HG03565 (cell line): ENCODE results near the gene PREX1.

Experiments
- ATAC-seq: cut with Tn5 transposase; IDR thresholded peaks from one replicate; pipeline ENCODE4 v1.9.1; 2021; ENCODE audit warnings: mild to moderate bottlenecking, moderate library complexity; ENCODE audit not compliant: unreplicated experiment

The PREX1 gene

GRCh38 chr20:48642105-48642880 is 185.5 kb downstream of the PREX1 start:
- no peak for ATAC-seq

DNA sequence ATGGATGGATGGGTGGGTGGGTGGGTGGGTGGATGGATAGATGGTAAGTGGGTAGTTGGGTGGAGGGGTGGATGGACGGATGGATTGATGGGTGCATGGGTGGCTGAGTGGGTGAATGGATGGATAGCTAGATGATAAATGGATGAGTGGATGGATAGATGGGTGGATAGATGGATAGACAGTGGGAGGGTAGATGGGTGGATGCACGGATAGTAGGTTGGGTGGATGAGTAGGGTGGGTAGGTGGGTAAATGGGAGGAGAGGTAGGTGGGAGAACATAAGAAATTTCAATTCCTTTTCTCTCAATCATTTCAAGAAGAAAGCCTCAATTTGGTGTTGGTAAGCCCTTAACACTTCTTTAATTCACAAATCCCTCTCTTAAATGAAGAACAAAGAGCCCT is 186.9 kb downstream of the PREX1 start:
- ATAC-seq = no peak

- no peak for ATAC-seq
These were observed 187.9 kb downstream of the PREX1 start for GRCh38 chr20:48639899-48640298.

DNA sequence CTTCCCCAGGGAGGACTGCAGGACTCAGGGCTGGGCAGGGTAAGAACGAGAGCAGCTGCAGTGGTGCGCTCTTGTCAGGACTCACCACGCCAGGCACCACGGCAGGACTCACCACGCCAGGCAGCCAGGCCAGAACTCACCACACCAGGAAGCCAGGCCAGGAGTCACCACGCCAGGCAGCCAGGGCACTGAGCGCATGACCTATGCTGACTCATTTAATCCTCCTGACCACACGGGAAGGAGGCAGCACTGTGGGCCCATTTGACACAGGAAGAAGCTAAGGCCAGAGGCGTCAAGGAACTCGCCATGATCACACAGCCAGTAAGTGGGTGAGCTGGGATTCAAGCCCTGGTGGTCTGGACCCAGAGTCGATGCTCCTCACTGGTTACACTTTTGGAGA is 189.3 kb downstream of the PREX1 start:
- ATAC-seq = no peak

- ATAC-seq = no peak
These were observed 190.3 kb downstream of the PREX1 start for GRCh38 chr20:48637461-48637860.

DNA sequence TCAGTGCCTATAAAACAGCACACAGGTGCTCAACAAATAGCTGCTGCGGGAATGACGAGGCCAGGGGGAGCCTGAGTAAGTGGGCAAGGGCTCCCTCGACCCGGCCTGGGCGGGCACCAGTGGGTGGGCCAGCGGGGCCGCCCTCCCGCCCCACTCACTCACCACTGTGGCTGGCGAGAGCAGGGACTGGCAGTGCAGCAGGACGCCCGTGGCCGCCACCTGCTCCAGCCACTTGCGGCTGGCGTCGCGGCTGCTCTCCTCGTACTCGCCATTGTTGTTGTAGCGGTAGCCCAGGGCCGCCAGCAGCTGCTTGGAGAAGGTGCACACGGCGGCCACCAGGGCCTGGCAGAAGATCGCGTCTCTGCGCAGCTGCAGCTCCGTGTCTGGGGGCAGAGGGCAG is 191.5 kb downstream of the PREX1 start:
- ATAC-seq = no peak

- no peak for ATAC-seq
These were observed 192.0 kb downstream of the PREX1 start for GRCh38 chr20:48635791-48636267.

DNA sequence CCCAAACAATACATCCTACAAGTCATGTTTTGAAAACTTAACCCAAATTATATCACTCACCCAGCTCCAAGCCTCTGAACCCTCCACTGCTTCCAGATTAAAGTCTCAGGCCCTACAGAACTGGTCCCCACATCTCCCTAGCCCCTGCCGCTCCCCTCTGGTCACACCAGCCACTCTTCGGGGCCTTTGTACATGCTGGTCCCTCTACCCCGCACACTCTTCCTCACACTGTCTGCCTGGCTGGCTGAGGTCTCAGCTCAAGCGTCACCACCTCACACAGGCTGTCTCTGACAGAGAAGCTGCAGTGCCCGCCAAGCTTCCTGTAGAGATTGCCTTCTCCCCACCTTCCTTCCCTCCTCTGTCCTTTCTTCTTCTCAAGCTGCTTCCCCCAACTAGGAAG is 192.4 kb downstream of the PREX1 start:
- no peak for ATAC-seq

DNA sequence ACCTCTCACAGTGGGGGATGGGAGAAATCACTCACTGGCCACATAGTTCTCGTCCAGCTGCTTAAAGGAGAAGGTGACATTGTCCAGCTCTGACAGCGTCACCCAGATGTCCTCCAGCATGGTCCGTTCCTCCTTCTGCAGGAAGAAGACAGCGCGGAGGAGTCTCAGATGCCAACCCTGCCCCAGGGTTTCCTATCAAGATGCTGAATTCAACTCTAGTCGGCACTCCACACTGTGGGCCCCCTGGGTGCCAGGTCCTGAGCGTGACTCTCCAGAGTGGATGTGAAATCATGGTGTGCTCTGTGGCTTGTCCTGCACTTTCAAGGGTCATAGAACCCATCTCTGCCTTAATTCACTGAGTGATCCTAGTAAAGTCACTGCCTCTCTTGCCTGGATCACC is 193.2 kb downstream of the PREX1 start:
- ATAC-seq = no peak

- no peak for ATAC-seq
These were observed 194.1 kb downstream of the PREX1 start for GRCh38 chr20:48633620-48634257.

DNA sequence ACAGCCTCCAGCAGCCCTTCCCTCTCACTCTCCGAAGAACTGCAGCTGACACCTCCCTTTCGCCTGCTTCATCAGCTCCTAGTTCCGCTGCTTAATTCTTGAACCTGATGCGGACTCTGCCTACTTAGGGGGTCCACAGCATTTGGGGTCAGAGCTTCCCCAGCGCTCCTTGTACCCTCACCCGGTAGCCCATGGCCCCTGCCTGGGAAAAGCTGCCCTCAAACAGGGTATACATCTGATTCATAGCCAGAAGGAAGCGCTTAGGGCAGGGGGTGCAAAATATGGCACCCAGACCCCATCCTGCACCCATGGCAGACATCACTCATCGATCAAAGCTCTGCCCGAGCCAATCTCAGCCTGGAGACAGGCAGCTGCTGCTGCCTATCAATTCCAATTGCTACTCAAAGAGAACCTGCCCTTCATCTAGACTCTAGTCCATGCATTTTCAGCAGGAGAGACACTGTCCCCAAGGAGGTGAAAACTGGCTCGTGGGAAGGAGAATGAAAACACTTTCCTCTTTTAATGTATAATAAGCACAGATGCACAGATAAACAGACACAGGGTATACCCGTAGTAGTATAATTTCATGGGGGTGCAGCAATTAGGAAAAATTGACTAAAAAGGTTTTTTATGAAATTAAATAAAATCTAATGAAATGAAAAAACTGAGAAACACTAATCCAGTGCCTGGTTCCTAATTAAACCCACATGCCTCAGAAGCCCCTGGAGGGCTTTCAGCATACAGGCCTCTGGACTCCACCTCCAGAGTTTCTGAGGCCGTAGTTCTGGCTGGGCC is 194.8 kb downstream of the PREX1 start:
- no peak for ATAC-seq

DNA sequence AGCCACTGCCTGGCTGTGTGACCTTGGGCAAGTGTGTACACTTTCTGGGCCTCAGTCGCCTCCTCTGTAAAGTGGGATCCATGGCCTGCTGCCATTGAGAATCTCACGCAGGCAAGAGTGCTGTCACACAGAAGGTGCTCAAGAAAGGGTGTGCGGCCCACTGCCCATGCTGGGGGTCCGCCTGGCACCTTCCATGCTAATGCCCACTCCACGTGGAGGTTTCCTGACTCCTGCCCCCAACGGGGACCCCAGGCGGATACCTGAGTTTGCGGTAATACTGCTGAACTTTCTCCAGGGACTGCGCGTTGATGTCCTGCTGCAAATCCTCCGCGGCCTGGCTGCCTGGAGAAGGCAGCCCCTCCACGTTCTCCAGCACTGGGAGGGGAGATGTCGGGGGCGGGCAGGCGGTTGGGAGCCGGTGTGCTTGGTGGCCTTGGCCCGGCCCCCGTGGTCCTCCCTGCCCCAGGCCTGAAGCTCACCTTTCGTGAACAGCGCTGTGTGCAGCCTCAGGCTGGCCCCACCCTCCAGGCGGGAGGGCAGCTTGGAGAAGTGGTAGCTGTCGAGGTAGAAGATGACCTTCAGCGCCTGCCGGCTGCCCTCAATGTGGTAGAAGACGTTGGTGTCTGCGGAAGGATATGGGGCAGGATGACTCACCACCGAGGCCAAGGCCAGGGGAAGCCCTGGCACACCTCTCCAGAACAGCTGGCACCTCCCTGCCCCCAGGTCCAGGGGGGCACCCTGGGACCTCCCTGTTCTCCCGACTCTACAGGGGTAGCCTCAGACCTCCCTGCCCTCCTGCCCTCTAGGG is 195.6 kb downstream of the PREX1 start:
- ATAC-seq = no peak

DNA sequence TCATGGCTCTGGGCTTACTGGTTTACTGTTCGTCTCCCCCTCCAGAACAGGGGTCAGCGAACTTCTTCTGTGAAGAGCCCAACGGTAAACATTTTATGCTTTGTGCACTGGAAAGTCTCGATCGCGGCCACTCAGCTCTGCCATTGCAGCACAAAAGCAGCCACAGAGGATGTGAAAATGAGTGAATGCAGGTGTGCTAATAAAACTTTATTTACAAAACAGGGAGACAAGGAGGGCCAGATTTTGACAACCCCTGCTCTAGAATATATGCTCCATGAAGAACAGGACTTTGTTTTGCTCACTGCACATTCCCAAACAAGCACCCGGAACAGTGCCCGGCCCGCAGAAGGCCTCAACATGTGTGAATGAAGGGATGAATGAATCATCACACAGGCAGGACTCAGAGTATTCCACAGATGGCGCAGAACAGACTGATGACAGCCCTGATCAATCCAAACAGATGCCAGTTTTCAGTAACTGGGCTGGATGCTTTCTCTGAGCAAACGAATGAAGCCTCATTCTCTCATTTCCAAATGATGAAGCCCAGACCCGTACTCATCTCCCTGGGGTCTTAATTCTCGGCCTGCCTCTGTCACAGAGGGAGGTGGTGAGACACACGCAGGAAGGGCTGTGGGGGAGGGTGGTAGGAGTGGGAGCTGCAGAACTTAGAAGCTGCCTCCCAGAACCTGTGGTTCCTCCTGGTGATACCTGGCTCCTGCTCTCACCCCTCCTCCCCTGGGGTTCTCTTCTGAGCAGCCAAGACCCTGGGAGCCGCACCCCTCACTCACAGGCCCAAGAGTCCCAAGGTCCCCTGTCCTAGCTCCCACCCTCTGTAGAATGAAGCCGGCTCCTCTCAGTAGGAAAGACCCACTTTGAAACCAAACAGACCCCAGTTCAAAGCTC is 196.4 kb downstream of the PREX1 start:
- ATAC-seq = no peak

- no peak for ATAC-seq
These were observed 197.3 kb downstream of the PREX1 start for GRCh38 chr20:48630342-48631075.

- ATAC-seq = no peak
These were observed 197.9 kb downstream of the PREX1 start for GRCh38 chr20:48629960-48630315.

- no peak for ATAC-seq
These were observed 198.5 kb downstream of the PREX1 start for GRCh38 chr20:48629069-48629959.

DNA sequence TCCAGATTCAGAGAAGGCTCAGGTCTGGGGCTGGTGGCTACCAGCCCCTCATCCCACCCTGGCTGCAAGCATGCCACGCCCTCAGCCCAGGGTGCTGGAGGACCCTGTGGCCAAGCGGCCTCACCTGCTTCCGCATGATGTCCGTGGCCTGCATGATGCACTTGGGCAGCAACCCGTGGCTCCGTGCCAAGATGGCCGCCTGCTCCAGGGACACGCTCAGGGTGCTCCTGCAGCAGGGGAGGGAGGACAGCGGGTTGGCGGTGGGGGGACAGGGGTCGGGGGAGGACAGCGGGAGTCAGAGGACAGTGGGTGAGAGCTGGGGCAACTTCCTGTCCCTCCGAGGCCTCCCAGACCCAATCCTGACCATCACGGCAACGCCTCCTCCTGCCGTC is 200.1 kb downstream of the PREX1 start:
- ATAC-seq = no peak
